K562 (cell line): ENCODE data around the gene NTN3. TPM values are rescaled to one million over a fixed set of nuclear protein-coding genes. Genes with fewer than 3 reads are reported as not detected.

Experiments
- CREM ChIP-seq: IDR thresholded peaks from 2 replicates; pipeline ENCODE4 v1.6.1; 2014; ENCODE audit warnings: antibody characterized with exemption, low read depth
- FOXK2 ChIP-seq, 2 experiments: fragments of 450-650 bp; IDR thresholded peaks in 1 of 2; conservative IDR thresholded peaks in 1 of 2; 2 replicates each; pipeline ENCODE4 v1.6.1; 2016; ENCODE audit warnings: low read depth in 2 of 2, mild to moderate bottlenecking in 1 of 2
- KLF1 ChIP-seq: fragments of 450-650 bp; IDR thresholded peaks from 2 replicates; pipeline ENCODE4 v1.6.1; 2016; ENCODE audit warnings: missing genetic modification characterization, missing compliant biosample characterization
- NFE2 ChIP-seq: IDR thresholded peaks from 2 replicates; pipeline ENCODE4 v1.6.1; 2014; ENCODE audit warnings: antibody characterized with exemption, low read depth
- STAT5B ChIP-seq: fragments of 250-450 bp; sonication (Bioruptor Pico); IDR thresholded peaks from 2 replicates; pipeline ENCODE4 v1.8.0; 2021; ENCODE audit warnings: mild to moderate bottlenecking, inconsistent platforms
- XRCC3 ChIP-seq: fragments of 450-650 bp; IDR thresholded peaks from 2 replicates; pipeline ENCODE4 v1.6.1; 2017; ENCODE audit warnings: mild to moderate bottlenecking, moderate library complexity
- ZFP36 ChIP-seq: fragments of 150-350 bp; IDR thresholded peaks from 2 replicates; pipeline ENCODE4 v1.6.1; 2018; ENCODE audit warnings: low read length, low read depth; ENCODE audit not compliant: partially characterized antibody
- ZNF76 ChIP-seq: fragments of 250-450 bp; sonication (Bioruptor Pico); IDR thresholded peaks from 2 replicates; pipeline ENCODE4 v1.4.0; 2020; ENCODE audit warnings: mild to moderate bottlenecking, moderate library complexity, borderline replicate concordance
- polyA plus RNA-seq, 8 experiments: library from polyadenylated mRNA; depleted of rRNA in 4 of 8; stranded (reverse) in 5 of 8; unstranded in 3 of 8; fragments of >200 nt; fragmentation: Nextera tagmentation in 2 of 8; fragmentation: Illumina TruSeq in 1 of 8; extraction: Ambion mirVana in 2 of 8; extraction: Trizol in 1 of 8; gene quantifications; 2 replicates each; pipeline versions ENCODE4 v1.2.1 to v1.2.3, GENCODE V29; 2011 to 2014; ENCODE audit warnings: inconsistent platforms in 1 of 8, missing spikeins in 1 of 8
- total RNA-seq, 7 experiments: library from RNA; depleted of rRNA in 6 of 7; stranded (reverse); fragments of >200 nt in 6 of 7; fragmentation: Illumina TruSeq in 2 of 7; extraction: Trizol in 2 of 7; gene quantifications; 2 replicates each; pipeline versions ENCODE4 v1.2.1 to v1.2.3, GENCODE V29; 2011 to 2021; ENCODE audit warnings: low replicate concordance in 1 of 7
- TF ChIP-seq, protein P1 (sequence below): fragments of 450-650 bp; IDR thresholded peaks from 2 replicates; pipeline ENCODE4 v1.6.1; 2016; ENCODE audit warnings: borderline replicate concordance
- TF ChIP-seq, protein P2 (sequence below): fragments of 250-450 bp; sonication (Bioruptor Pico); IDR thresholded peaks from 2 replicates; pipeline ENCODE4 v1.4.0; 2020; ENCODE audit warnings: mild to moderate bottlenecking, moderate library complexity
- TF ChIP-seq, protein P3 (sequence below), 2 experiments: fragments of 450-650 bp; IDR thresholded peaks; 2 replicates each; pipeline ENCODE4 v1.6.1; 2016; ENCODE audit warnings: mild to moderate bottlenecking in 2 of 2, borderline replicate concordance in 1 of 2, low read depth in 1 of 2, moderate library complexity in 1 of 2
- TF ChIP-seq, protein P4 (sequence below), 2 experiments: fragments of 450-650 bp; IDR thresholded peaks; 2 replicates each; pipeline ENCODE4 v1.6.1; 2016

The NTN3 gene
- total and polyA plus RNA-seq, 9 of the 15 experiments (the other 6 are each of a cell fraction or from before 2014, with no cell fraction given) = not detected

DNA sequence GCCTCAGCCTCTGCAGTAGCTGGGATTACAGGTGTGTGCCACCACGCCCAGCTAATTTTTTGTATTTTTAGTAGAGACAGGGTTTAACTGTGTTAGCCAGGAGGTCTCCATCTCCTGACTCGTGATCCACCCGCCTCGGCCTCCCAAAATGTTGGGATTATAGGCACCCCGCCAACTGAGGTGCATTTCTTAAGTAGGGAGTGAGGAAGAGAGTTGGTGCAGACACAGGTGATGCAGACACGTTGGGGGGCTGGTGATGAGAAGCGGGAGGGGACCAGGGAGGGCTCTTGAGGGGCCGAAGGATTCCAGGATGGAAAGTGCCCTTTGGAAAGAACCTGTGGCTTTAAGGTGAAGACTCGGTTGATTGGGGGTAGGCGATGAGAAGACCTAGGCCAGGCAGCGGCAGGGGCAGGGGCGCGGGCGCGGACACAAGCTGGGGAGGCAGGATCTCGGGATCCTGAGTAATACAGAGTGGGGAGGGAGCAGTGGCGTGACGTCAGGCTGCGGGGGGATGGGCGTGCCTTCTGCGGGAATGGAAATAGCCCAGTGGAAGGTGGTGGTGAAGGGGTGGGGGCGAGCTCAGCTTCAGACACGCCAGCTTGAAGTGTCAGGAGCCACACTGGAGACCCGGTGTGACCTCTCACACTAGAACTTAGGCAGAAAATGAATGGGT is 40.2 kb downstream of the NTN3 start (continued):
- TF ChIP-seq ZFP36 (no peak), KLF1 (tag) (no peak), ZNF76 (no peak), NFE2 (no peak), XRCC3 (no peak), FOXK2 (conservative IDR thresholded peaks at IDR 0.05 in 1 of 2, IDR thresholded peaks at IDR 0.05 in 1 of 2; ENCODE audit: low read depth in 2 of 2) (peak; percentile 39 to 50; a peak in 1 of 4 replicates), CREM (peak; percentile 97), STAT5B (CRISPR knock-in tag) (no peak)
- TF ChIP-seq, protein P1, sequence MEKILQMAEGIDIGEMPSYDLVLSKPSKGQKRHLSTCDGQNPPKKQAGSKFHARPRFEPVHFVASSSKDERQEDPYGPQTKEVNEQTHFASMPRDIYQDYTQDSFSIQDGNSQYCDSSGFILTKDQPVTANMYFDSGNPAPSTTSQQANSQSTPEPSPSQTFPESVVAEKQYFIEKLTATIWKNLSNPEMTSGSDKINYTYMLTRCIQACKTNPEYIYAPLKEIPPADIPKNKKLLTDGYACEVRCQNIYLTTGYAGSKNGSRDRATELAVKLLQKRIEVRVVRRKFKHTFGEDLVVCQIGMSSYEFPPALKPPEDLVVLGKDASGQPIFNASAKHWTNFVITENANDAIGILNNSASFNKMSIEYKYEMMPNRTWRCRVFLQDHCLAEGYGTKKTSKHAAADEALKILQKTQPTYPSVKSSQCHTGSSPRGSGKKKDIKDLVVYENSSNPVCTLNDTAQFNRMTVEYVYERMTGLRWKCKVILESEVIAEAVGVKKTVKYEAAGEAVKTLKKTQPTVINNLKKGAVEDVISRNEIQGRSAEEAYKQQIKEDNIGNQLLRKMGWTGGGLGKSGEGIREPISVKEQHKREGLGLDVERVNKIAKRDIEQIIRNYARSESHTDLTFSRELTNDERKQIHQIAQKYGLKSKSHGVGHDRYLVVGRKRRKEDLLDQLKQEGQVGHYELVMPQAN = no peak
- TF ChIP-seq, protein P2, sequence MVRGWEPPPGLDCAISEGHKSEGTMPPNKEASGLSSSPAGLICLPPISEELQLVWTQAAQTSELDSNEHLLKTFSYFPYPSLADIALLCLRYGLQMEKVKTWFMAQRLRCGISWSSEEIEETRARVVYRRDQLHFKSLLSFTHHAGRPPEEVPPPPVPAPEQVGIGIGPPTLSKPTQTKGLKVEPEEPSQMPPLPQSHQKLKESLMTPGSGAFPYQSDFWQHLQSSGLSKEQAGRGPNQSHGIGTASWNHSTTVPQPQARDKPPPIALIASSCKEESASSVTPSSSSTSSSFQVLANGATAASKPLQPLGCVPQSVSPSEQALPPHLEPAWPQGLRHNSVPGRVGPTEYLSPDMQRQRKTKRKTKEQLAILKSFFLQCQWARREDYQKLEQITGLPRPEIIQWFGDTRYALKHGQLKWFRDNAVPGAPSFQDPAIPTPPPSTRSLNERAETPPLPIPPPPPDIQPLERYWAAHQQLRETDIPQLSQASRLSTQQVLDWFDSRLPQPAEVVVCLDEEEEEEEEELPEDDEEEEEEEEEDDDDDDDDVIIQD (CRISPR knock-in tag) = no peak
- TF ChIP-seq, protein P3, sequence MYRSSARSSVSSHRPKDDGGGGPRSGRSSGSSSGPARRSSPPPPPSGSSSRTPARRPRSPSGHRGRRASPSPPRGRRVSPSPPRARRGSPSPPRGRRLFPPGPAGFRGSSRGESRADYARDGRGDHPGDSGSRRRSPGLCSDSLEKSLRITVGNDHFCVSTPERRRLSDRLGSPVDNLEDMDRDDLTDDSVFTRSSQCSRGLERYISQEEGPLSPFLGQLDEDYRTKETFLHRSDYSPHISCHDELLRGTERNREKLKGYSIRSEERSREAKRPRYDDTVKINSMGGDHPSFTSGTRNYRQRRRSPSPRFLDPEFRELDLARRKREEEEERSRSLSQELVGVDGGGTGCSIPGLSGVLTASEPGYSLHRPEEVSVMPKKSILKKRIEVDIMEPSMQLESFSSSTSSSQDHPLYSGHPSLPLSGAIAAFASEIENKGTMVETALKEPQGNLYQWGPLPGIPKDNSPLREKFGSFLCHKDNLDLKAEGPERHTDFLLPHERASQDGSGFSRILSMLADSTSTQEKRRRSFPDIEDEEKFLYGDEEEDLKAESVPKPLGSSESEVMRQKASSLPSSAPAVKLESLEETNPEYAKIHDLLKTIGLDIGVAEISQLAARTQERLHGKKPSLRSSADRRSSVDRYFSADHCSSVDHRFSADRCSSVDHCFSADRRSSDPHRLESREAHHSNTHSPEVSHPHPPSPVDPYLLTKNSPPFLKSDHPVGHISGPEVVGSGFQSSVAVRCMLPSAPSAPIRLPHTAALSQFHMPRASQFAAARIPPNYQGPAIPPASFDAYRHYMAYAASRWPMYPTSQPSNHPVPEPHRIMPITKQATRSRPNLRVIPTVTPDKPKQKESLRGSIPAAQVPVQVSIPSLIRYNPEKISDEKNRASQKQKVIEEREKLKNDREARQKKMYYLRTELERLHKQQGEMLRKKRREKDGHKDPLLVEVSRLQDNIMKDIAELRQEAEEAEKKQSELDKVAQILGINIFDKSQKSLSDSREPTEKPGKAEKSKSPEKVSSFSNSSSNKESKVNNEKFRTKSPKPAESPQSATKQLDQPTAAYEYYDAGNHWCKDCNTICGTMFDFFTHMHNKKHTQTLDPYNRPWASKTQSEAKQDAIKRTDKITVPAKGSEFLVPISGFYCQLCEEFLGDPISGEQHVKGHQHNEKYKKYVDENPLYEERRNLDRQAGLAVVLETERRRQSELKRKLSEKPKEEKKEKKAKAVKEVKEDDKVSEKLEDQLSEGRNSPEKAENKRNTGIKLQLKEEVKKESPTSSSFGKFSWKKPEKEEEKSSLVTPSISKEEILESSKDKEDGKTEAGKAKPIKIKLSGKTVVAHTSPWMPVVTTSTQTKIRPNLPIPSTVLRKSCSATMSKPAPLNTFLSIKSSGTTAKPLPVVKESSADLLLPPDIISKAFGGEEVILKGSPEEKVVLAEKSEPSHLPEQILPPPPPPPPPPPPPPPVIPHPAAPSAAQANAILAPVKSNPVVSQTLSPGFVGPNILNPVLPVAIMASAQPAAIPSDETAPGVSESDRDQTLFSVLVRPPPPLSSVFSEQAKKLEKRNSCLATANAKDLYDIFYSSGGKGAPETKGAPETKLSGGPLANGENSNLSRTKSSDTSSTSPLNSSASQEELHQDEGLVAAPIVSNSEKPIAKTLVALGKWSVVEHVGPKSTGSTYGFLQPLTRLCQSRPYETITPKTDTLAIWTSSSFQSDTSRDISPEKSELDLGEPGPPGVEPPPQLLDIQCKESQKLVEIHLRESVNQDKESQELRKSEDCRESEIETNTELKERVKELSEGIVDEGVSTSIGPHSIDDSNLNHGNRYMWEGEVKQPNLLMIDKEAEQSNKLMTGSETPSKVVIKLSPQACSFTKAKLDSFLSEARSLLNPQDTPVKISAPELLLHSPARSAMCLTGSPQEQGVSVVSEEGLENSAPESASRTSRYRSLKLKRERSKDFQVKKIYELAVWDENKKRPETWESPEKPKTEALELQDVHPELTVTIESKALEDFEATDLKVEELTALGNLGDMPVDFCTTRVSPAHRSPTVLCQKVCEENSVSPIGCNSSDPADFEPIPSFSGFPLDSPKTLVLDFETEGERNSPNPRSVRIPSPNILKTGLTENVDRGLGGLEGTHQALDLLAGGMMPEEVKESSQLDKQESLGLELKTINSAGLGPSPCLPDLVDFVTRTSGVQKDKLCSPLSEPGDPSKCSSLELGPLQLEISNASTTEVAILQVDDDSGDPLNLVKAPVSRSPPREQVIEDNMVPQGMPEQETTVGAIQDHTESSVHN (IDR thresholded peaks at IDR 0.05; ENCODE audit: borderline replicate concordance in 1 of 2, low read depth in 1 of 2) = no peak
- TF ChIP-seq, protein P4, sequence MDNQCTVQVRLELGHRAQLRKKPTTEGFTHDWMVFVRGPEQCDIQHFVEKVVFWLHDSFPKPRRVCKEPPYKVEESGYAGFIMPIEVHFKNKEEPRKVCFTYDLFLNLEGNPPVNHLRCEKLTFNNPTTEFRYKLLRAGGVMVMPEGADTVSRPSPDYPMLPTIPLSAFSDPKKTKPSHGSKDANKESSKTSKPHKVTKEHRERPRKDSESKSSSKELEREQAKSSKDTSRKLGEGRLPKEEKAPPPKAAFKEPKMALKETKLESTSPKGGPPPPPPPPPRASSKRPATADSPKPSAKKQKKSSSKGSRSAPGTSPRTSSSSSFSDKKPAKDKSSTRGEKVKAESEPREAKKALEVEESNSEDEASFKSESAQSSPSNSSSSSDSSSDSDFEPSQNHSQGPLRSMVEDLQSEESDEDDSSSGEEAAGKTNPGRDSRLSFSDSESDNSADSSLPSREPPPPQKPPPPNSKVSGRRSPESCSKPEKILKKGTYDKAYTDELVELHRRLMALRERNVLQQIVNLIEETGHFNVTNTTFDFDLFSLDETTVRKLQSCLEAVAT (IDR thresholded peaks at IDR 0.05) = no peak
